GM12878 (cell line): ENCODE measurements around the gene KCTD16. TPM values are rescaled to one million over a fixed set of nuclear protein-coding genes. Genes with fewer than 3 reads are reported as not detected.

Experiments used
- ATAC-seq: fragments of 200-7000 bp; cut with Tn5 transposase; 3 replicates; pipeline ENCODE4 v1.9.1; 2020; ENCODE audit warnings: mild to moderate bottlenecking, moderate library complexity
- BruUV-seq: library from RNA; stranded (reverse); fragments of 400-500 nt; replicated peaks from 2 replicates; lab custom pipeline; 2021; lab: Mats Ljungman, UMichigan
- CTCF ChIA-PET: fragments of 300-600 bp; sonication (Branson Sonifier 250); formaldehyde crosslinking; extraction: SDS; loops from one replicate; lab custom pipeline; 2021; ENCODE audit warnings: inconsistent platforms; lab: Yijun Ruan, JAX
- POLR2A ChIA-PET: fragments of 350-600 bp; formaldehyde crosslinking; extraction: SDS; loops from one replicate; lab custom pipeline; 2021; ENCODE audit warnings: inconsistent platforms; lab: Charles Lee
- RAD21 ChIA-PET: fragments of 300-600 bp; sonication (Branson Sonifier 250); formaldehyde crosslinking; loops from one replicate; lab custom pipeline; 2023; ENCODE audit warnings: antibody characterized with exemption; ENCODE audit not compliant: unreplicated experiment; lab: Charles Lee
- SMC1A ChIA-PET: fragments of 300-600 bp; sonication (Branson Sonifier 250); formaldehyde crosslinking; loops from one replicate; lab custom pipeline; 2023; ENCODE audit not compliant: unreplicated experiment, uncharacterized antibody; lab: Charles Lee
- DNase-seq: peaks from one replicate; pipeline ENCODE4 v3.0.0-alpha.2; 2011; ENCODE audit warnings: low read depth, low spot score
- FAIRE-seq: peaks from 3 replicates; lab custom pipeline; 2011; peaks lifted over from hg19 to GRCh38; lab: Jason Lieb, UNC
- H2AFZ ChIP-seq: 2 replicates; pipeline ENCODE4 v1.6.0; 2011; ENCODE audit warnings: low read depth, low read length, control low read depth; ENCODE audit not compliant: control insufficient read depth
- H3K27ac ChIP-seq: 2 replicates; pipeline ENCODE4 v1.5.1; 2011; ENCODE audit warnings: control low read depth; ENCODE audit not compliant: control insufficient read depth, insufficient read depth
- H3K27me3 ChIP-seq, 2 experiments: replicated peaks in 1 of 2; 2 replicates each; pipeline versions ENCODE4 v1.6.0 to v1.6.1; 2011; ENCODE audit warnings: low read length in 1 of 2; ENCODE audit not compliant: control insufficient read depth in 2 of 2, insufficient read depth in 2 of 2
- H3K36me3 ChIP-seq, 2 experiments: 2 replicates each; pipeline ENCODE4 v1.5.1; 2011; ENCODE audit warnings: low read length in 1 of 2; ENCODE audit not compliant: control insufficient read depth in 2 of 2, insufficient read depth in 2 of 2
- H3K4me1 ChIP-seq: 2 replicates; pipeline ENCODE4 v1.6.1; 2011; ENCODE audit warnings: mild to moderate bottlenecking, low read length, moderate library complexity, mixed read lengths; ENCODE audit not compliant: control insufficient read depth, insufficient read depth
- H3K4me2 ChIP-seq: 2 replicates; pipeline ENCODE4 v1.6.0; 2011; ENCODE audit warnings: control low read depth; ENCODE audit not compliant: control insufficient read depth, insufficient read depth
- H3K4me3 ChIP-seq: fragments of 200-600 bp; sonication (generic); 2 replicates; pipeline ENCODE4 v1.5.1; 2016
- H3K79me2 ChIP-seq: 2 replicates; pipeline ENCODE4 v1.6.0; 2011; ENCODE audit warnings: low read length; ENCODE audit not compliant: control insufficient read depth, insufficient read depth
- H3K9ac ChIP-seq: 2 replicates; pipeline ENCODE4 v1.8.0; 2011; ENCODE audit warnings: low read length, control low read depth, mixed read lengths; ENCODE audit not compliant: control insufficient read depth, insufficient read depth
- H3K9me3 ChIP-seq: replicated peaks from 3 replicates; pipeline ENCODE4 v1.5.1; 2011; ENCODE audit warnings: mild to moderate bottlenecking, low read length; ENCODE audit not compliant: control insufficient read depth, insufficient read depth
- H4K20me1 ChIP-seq: 2 replicates; pipeline ENCODE4 v1.6.0; 2011; ENCODE audit not compliant: control insufficient read depth, insufficient read depth
- BACH1 ChIP-seq: fragments of 450-650 bp; IDR thresholded peaks from 2 replicates; pipeline ENCODE4 v1.6.1; 2017; ENCODE audit warnings: mild to moderate bottlenecking, borderline replicate concordance
- BCL3 ChIP-seq: IDR thresholded peaks from 2 replicates; pipeline ENCODE4 v1.6.1; 2011; ENCODE audit warnings: borderline replicate concordance, low read depth, mild to moderate bottlenecking, moderate library complexity, low read length; ENCODE audit not compliant: insufficient read depth, poor library complexity, severe bottlenecking
- E4F1 ChIP-seq: fragments of 450-650 bp; IDR thresholded peaks from 2 replicates; pipeline ENCODE4 v1.6.1; 2018; ENCODE audit warnings: borderline replicate concordance, mild to moderate bottlenecking; ENCODE audit not compliant: partially characterized antibody
- EZH2 ChIP-seq: IDR thresholded peaks from 2 replicates; pipeline ENCODE4 v1.6.1; 2012; ENCODE audit warnings: low read depth, mild to moderate bottlenecking, control low read depth, inconsistent platforms, low read length, borderline replicate concordance; ENCODE audit not compliant: control insufficient read depth
- GABPA ChIP-seq: IDR thresholded peaks from 2 replicates; pipeline ENCODE4 v1.6.1; 2014; ENCODE audit warnings: antibody characterized with exemption, low read depth, mild to moderate bottlenecking, inconsistent platforms
- HCFC1 ChIP-seq: fragments of 150-350 bp; IDR thresholded peaks from 2 replicates; pipeline ENCODE4 v1.6.1; 2014; ENCODE audit warnings: low read length
- IRF4 ChIP-seq: IDR thresholded peaks from 2 replicates; pipeline ENCODE4 v1.6.1; 2011; ENCODE audit warnings: low read depth, low read length
- NFXL1 ChIP-seq: fragments of 450-650 bp; IDR thresholded peaks from 2 replicates; pipeline ENCODE4 v1.6.1; 2017; ENCODE audit warnings: antibody characterized with exemption, mild to moderate bottlenecking, borderline replicate concordance
- NR2C2 ChIP-seq: IDR thresholded peaks from 2 replicates; pipeline ENCODE4 v1.6.1; 2011; ENCODE audit warnings: borderline replicate concordance, low read depth; ENCODE audit not compliant: control insufficient read depth, insufficient read length
- PRDM15 ChIP-seq: fragments of 450-650 bp; formaldehyde crosslinking; IDR thresholded peaks from 2 replicates; pipeline ENCODE4 v1.4.0; 2020; ENCODE audit warnings: mild to moderate bottlenecking, moderate library complexity
- TBL1XR1 ChIP-seq: IDR thresholded peaks from 2 replicates; pipeline ENCODE4 v1.6.1; 2012; ENCODE audit warnings: low read depth, low read length, improper control_type of control experiment
- in situ Hi-C: fragments of 300-500 bp; cut with MboI; formaldehyde crosslinking; loops from 9 replicates; pipeline ENCODE4 v1.14.3; 2018; ENCODE audit warnings: mixed read lengths
- intact Hi-C: fragments of 100-400 bp; cut with micrococcal nuclease; formaldehyde crosslinking; loops from one replicate; pipeline ENCODE4 v1.14.2; 2022; ENCODE audit not compliant: unreplicated experiment
- polyA plus RNA-seq, 11 experiments: library from polyadenylated mRNA; depleted of rRNA in 4 of 11; unstranded in 6 of 11; stranded (reverse) in 5 of 11; fragments of >200 nt; fragmentation: Nextera tagmentation in 4 of 11; fragmentation: Illumina TruSeq in 1 of 11; extraction: Ambion mirVana in 4 of 11; extraction: Trizol in 1 of 11; gene quantifications; 1 replicate in 1 of 11; 2 replicates in 10 of 11; pipeline versions ENCODE4 v1.2.1 to v1.2.3, GENCODE V29; 2011 to 2016; ENCODE audit warnings: inconsistent platforms in 2 of 11, missing spikeins in 2 of 11, low read depth in 1 of 11
- total RNA-seq, 4 experiments: library from RNA; depleted of rRNA in 3 of 4; stranded (reverse); fragments of >200 nt in 3 of 4; fragmentation: Illumina TruSeq in 1 of 4; extraction: Trizol in 1 of 4; gene quantifications; 2 replicates each; pipeline versions ENCODE4 v1.2.1 to v1.2.3, GENCODE V29; 2013 to 2021

The KCTD16 gene
- total and polyA plus RNA-seq, 10 of the 15 experiments (the other 5 are each of a cell fraction or from before 2014, with no cell fraction given): 0.03 to 0.10 (median 0.06) TPM; not detected in 3

- DNase-seq (no peak), FAIRE-seq (no peak), ATAC-seq (no peak)
- Histone ChIP-seq H2AFZ (no peak overlapping the region), H3K27me3 (no peaks in the 10 kb centered on the region), H3K36me3 (no peaks in the 10 kb centered on the region), H3K79me2 (no peaks in the 10 kb centered on the region), H4K20me1 (no peaks in the 10 kb centered on the region), H3K4me3 (no peak overlapping the region), H3K4me1 (peaks cover 4% of the 10 kb centered on the region), H3K9ac (no peak overlapping the region), H3K9me3 (no peaks in the 10 kb centered on the region; the same call in 2 of the 3 replicates), H3K4me2 (no peak overlapping the region), H3K27ac (no peak overlapping the region)
- RAD21 ChIA-PET: no interaction called here
- intact Hi-C loops: no loop called here
- POLR2A ChIA-PET: no interaction called here
- no TSS peak for BruUV-seq
- TF ChIP-seq E4F1 (no peak), BCL3 (no peak), PRDM15 (CRISPR knock-in tag) (no peak), HCFC1 (no peak), NFXL1 (no peak), EZH2 (no peak), GABPA (no peak), BACH1 (no peak), NR2C2 (no peak), TBL1XR1 (no peak), IRF4 (no peak)
- SMC1A ChIA-PET: interaction anchor here (0.6 to 1.0 kb wide), 3 partner anchors 17 to 1189 kb away, joined by 3 read pairs; no protein-coding TSS in a partner anchor
- in situ Hi-C loops: no loop called here
- CTCF ChIA-PET: no interaction called here
Observed at GRCh38 chr5:144331361-144331760, 160.7 kb downstream of the KCTD16 start.
